HG02885 (cell line): ENCODE data around the gene TMEM80.
"Not testable (repeated sequence)": the region's sequence is repeated elsewhere in the genome, so short reads cannot be mapped to it uniquely, and the experiment has no call there.

Experiments used
- ATAC-seq: cut with Tn5 transposase; IDR thresholded peaks from one replicate; pipeline ENCODE4 v1.9.1; 2021; ENCODE audit warnings: mild to moderate bottlenecking; ENCODE audit not compliant: unreplicated experiment, poor library complexity

The TMEM80 gene

DNA sequence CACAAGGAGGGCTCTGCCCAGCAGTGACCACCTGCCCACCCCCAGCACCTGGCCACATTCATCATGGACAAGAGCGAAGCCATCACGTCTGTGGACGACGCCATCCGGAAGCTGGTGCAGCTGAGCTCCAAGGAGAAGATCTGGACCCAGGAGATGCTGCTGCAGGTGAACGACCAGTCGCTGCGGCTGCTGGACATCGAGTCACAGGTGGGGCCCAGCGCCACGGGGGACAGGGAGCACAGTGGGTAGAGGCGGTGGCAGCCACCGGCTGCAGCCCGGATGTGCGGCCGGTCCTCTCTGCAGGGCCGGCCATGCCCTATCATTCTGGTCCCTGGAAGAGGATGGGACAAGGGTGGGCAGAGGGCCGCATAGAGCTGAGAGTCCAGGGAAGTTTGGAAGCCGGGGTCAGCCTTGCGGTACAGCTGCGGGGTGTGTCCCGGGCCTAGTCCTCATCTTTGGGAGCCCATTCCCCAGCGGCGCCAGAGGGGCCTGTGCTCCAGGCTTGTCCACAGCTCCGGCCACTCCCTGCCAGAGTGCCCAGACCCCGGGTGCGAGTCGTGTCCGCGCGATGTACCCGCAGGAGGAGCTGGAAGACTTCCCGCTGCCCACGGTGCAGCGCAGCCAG is 24.5 kb downstream of the TMEM80 start:
- no peak for ATAC-seq

DNA sequence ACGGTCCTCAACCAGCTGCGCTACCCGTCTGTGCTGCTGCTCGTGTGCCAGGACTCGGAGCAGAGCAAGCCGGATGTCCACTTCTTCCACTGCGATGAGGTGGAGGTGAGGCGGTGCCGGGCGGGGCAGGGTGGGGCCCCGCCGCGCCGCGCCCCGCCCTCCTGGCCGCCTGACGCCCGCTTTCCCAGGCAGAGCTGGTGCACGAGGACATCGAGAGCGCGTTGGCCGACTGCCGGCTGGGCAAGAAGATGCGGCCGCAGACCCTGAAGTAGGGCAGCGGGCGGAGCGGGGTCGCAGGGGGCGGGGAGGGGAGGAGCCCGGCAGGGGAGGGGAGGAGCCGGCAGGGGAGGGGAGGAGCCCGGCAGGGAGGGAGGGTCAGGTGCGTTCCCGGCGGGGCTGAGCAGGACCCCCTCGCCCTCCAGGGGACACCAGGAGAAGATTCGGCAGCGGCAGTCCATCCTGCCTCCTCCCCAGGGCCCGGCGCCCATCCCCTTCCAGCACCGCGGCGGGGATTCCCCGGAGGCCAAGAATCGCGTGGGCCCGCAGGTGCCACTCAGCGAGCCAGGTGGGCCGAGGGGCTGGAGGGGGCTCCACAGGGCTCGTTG is 25.1 kb downstream of the TMEM80 start:
- no peak for ATAC-seq

DNA sequence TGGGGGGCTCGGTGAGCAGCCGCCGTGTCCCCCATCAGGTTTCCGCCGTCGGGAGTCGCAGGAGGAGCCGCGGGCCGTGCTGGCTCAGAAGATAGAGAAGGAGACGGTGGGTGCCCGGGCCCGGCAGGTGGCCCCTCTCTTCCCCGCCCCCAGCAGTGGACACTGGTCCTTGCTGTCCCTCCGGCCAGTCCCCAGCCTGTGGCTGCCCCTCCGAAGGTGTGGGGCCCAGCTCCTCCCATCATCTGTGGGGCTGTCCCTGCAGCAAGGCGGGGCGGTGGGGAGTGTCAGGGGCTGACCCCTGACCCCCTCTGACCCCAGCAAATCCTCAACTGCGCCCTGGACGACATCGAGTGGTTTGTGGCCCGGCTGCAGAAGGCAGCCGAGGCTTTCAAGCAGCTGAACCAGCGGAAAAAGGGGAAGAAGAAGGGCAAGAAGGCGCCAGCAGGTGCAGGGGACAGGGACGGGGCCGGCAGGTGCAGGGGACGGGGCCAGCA is 25.7 kb downstream of the TMEM80 start:
- no peak for ATAC-seq

DNA sequence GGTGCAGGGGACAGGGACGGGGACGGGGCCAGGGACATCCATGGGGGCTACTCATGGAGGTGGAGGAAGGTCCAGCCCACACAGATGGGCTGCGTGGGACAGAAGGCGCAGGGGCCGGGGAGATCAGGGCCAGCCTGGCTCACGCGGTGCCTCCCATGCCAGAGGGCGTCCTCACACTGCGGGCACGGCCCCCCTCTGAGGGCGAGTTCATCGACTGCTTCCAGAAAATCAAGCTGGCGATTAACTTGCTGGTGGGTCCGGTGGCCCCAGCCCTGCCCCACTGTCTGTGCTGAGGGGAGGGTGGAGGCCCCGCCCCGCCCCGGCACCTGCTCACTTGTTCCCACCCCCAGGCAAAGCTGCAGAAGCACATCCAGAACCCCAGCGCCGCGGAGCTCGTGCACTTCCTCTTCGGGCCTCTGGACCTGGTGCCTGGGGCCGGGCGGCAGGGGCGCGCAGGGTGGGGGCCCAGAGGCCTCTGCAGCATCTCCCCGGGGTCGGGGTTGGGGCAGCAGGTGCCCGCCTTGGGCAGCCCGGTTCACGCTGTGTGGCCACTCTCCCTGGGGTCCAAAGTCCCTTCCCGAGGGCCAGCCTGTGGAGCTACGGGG is 26.2 kb downstream of the TMEM80 start:
- ATAC-seq: no peak

DNA sequence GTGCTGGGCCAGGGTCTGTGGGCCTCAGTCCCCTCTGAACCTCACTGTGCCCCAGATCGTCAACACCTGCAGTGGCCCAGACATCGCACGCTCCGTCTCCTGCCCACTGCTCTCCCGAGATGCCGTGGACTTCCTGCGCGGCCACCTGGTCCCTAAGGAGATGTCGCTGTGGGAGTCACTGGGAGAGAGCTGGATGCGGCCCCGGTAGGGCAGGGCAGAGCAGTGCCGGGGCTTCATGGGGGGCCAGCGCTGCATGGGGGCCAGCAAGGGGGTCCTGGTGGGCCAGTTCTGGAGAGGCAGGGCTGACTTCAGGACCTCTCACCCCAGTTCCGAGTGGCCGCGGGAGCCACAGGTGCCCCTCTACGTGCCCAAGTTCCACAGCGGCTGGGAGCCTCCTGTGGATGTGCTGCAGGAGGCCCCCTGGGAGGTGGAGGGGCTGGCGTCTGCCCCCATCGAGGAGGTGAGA is 26.8 kb downstream of the TMEM80 start:
- no peak for ATAC-seq

DNA sequence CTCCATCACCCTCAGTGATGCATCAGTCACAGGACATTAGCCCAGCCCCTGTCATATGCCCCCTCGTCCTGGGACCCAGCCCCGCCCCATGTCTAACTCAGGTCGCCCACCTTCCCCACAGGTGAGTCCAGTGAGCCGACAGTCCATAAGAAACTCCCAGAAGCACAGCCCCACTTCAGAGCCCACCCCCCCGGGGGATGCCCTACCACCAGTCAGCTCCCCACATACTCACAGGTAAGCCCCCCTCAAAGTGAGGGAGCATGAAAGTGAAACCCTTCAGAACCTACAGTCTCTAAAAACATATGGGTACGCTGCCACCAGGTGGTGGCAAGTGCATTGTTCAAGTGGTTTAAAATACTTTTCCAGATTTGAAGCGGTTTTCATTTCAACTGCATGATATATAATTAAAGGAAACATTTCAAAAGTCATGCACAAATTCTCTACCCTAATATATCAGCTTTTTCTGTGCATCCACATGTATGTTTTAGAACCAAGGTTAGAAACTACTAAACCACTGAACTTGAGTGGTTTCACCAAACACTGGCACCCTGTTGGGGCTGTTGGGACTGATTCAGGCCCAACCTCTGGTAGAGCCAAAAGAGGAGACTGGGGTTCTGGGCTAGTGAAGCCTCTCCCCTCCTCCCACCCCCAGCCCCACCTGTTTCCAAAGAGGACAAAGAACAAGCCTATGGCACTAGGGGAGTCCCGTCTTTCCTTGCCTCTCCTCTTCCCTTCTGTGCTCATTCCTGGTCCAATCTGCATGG is 27.7 kb downstream of the TMEM80 start:
- no peak for ATAC-seq

DNA sequence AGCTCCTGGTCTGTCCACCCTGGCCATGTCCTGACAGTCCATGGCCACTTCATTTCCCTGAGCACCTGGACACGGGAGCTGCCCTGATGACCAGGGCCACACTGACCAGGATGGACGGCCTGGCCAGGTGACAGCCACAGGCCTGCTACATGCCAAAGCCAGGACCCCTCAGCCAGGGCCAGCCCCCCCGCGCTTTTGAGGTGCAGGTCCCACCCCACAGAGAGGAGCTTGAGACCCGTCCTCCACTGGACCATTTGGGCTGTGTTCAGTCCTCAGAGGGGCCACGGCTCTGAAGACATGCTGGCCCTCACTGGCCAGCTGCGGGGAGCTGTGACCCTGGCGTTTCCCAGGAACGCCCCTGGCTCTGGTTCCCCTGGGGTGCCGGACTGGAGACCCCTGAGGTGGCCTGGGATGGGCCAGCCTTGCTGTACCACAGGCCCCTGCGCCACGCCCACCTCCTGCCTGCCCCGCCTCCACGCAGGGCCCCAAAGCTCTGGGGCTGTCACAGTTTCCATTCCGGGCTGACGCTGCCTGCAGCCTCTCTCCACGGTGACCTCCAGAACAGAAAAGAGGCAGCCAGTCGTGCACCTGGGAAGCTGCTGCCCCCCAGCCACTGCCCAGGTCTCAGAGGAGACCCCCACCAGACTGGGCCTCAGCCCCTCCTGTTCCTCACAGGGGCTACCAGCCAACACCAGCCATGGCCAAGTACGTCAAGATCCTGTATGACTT is 28.6 kb downstream of the TMEM80 start:
- no peak for ATAC-seq

DNA sequence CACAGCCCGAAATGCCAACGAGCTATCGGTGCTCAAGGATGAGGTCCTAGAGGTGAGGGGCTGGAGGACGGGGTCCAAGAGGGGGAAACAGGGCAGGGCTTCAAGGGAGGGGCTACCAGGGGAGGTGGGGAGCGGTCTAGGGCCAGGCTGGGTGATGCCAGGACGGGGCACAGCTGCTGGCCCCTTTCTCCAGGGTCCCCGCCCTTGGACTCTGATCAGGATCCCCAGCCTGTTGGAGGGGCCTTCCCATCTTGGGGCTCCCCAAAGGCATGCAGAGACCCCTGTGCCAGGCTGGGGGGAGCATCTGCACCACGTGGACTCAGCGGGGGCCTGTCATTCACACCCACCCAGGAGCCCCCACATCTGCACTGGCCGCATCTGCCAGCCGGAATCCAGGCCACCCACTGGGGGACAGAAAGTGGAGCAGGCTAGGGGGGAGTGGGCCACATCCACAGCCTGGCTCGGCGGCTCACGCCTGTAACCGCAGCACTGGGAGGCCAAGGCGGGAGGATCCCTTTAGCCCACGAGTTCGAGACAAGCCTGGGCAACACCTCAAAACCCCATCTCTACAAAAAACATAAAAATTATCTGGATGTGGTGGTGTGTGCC is 29.3 kb downstream of the TMEM80 start:
- no peak for ATAC-seq

DNA sequence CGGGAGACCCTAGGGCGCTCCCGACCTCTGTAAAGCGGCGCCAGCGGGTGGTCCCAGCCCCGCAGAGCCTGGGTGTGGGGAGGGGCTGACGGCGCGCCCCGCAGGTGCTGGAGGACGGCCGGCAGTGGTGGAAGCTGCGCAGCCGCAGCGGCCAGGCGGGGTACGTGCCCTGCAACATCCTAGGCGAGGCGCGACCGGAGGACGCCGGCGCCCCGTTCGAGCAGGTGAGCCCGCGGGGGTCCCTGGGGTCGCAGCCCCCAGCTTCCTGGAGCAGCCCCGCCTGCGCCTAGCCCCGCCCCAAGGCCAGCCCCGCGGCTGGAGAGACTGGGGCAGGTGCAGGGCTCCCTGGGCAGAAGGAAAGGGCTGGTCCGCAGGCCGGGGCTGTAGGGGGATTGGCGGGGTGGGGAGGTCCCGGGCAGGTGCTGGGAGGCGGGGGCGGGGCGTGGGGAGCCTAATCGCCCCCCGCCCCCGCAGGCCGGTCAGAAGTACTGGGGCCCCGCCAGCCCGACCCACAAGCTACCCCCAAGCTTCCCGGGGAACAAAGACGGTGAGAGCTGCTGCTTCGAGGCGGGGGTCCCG is 30.1 kb downstream of the TMEM80 start:
- ATAC-seq: no peak

DNA sequence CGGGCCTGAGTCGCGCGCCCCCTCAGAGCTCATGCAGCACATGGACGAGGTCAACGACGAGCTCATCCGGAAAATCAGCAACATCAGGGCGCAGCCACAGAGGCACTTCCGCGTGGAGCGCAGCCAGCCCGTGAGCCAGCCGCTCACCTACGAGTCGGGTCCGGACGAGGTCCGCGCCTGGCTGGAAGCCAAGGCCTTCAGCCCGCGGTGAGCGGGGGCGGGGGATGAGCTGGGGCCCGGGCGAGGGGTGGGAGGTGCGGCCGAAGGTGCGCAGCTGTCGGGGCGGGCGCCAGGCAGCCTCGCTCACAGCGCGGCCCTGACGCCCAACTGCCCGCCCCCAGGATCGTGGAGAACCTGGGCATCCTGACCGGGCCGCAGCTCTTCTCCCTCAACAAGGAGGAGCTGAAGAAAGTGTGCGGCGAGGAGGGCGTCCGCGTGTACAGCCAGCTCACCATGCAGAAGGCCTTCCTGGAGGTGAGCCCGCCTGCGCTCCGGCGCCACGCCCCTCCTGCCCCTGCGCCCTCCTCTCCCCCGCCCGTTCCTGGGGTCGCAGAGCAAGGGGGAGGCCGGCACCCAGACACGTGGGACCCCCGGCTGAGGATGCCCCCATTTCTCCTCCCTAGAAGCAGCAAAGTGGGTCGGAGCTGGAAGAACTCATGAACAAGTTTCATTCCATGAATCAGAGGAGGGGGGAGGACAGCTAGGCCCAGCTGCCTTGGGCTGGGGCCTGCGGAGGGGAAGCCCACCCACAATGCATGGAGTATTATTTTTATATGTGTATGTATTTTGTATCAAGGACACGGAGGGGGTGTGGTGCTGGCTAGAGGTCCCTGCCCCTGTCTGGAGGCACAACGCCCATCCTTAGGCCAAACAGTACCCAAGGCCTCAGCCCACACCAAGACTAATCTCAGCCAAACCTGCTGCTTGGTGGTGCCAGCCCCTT is 30.9 kb downstream of the TMEM80 start:
- no peak for ATAC-seq

DNA sequence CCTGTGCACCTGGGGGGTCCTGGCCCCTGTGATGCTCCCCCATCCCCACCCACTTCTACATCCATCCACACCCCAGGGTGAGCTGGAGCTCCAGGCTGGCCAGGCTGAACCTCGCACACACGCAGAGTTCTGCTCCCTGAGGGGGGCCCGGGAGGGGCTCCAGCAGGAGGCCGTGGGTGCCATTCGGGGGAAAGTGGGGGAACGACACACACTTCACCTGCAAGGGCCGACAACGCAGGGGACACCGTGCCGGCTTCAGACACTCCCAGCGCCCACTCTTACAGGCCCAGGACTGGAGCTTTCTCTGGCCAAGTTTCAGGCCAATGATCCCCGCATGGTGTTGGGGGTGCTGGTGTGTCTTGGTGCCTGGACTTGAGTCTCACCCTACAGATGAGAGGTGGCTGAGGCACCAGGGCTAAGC is 31.7 kb downstream of the TMEM80 start:
- no peak for ATAC-seq

DNA sequence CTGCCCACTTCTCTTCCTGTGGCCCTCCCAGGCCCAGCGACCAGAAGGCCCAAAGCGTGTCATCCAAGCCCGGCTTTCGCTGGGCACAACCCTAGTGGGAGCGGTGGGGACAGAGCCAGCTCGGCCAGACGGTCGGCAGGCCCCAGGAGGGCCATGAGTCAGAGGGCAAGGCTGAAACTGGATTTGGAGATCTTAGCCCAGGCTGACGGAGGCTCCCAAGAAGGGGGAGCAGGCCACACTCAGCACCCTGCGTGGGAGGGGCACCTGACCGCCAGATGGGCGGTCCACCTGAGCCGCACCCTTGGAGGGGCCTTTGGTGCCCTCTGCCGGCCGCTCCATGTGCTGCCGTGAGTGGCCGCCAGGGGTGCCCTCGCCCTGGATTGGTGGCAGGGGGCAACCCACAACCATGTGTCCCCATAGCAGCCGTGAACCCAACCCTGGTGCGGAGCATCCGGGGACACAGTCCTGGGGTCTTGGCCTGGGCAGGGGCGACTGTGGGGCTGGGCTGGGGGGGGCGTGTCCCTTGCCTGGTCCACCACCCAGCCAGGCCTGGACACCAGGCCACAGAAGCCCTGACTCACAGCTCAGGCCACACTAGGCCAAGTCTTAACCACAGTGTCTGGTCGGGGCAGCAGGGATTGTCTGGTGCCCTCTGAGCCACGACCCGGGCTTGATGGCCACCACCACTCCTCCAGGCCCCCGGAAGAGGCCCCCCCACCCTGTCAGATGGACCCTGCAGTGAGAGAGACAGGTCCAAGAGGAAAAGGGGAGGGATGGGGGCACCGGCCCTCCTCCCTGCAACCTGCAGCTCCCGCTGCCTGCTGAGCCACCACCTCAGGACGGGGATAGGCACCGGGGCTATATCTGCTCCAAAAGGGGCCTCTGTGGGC is 32.5 kb downstream of the TMEM80 start:
- ATAC-seq: peak; percentile 63

DNA sequence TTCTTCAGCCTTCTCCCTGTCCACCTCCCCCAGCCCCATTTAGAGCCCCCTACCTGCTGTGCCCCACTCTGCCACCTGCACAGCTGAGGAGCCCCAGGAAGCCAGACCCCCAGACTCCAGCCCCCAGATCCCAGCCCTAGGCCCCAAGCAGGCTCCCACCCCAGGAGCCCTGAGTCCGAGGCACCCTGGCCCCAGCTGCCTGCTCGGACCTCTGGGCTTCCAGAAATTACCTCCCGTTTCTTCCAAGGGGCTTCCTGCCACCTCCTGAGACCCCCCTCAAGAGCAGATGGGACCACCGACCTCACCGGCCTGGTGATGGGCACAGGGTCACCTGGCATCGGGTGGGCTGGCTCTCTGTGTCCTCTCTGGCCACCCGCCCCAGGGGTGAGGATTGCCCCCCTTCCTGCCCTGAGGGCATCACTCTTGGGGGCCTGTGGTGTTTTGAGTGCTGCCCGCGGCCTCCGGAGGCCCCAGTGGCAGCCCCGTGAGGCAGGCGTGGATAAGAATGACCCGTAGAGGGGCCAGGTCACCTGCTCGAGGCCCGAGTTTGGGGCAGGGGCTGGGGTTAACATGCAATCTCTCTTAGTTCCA is 33.4 kb downstream of the TMEM80 start:
- no peak for ATAC-seq

DNA sequence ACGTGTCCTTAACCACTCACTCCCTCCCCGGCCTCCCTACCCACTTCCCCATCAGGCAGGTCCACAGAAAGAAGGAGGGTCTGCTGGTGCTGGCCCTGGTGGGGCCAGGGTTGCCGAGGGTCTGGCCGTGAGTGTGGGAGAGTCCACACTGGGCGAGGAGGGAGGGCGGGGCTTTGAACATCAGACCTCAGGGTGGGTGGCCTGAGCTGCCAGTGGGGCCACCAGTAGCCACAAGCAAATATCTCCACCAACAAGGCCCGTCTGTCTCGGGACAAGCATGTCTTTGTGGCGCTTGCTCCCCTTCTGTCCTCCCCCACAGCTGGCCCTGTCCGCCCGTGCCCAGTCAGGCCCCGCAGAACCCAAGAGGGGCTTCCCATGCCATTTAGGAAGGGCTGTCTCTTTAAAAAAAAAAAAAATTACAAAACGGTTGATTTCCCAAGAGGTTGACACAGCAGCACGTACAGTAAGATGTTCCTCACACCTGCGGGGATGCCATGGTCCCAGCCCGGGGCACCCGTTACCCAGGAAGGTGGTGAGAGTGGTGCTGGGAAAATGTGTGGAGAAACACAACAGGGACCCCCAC is 34.0 kb downstream of the TMEM80 start:
- no peak for ATAC-seq

DNA sequence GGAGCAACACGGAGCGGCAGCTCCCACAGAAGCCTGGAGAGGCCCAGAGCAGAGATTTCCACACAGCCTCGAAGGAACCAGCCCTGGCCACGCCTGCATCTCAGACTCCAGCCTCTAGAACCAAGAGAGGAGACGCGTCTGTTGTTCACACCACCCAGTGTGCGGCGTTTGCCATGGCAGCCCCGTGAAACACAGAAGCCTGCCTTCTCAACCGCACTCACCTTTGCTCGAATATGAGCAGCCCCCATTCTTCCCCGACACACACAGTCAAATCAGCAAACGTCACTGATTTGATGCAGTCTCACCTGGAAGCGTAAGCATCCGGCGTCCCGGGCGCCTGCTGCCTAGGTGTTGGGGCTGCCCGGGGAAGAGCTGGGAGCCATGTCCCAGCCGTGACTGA is 37.5 kb downstream of the TMEM80 start:
- ATAC-seq: no peak

DNA sequence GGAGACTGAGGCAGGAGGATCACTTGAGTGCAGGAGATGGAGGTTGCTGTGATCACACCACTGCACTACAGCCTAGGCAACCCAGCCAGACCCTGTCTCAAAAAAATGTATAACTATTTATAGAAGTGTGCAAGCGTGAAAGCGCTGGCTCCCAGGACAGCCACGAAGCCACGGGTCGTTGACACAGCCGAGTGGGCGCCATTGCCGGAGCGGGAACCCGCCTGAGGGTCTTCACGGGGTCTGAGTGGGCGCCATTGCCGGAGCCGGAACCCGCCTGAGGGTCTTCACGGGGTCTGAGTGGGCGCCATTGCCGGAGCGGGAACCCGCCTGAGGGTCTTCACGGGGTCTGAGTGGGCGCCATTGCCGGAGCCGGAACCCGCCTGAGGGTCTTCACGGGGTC is 38.9 kb downstream of the TMEM80 start:
- ATAC-seq: not testable (repeated sequence)

DNA sequence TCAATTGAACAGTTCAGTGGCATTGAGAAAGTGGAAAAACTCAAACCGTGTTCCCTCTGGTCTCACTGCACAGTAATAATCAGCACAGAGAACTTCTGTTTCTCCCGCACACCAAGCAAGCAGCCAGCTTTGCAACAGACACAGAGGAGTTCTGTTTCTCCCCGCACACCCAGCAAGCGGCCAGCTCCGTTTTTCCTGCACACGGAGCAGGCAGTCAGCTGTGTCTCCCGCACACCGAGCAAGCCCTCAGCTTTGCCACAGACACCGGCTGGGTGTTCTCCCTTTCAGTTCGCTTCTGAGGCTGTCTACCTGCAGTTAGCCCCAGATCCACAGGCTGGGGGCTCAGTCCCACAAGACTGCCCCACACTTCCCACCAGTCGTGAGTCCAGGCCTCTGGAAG is 41.8 kb downstream of the TMEM80 start:
- no peak for ATAC-seq
